NCI-H2081 treated with DMSO at 0.1 percent for 48 hours (cell line): ENCODE results near the gene CENPW.

ENCODE experiments used
- DNase-seq: peaks from one replicate; lab custom pipeline; 2025; lab: John Stamatoyannopoulos, UW

Gene CENPW

GRCh38 chr6:126339796-126340609 lies at the start of gene CENPW:
Gene CENPW, plus strand, starts transcription at chr6:126340115. Its CDS starts 159 bp downstream, at chr6:126340274.
- DNase-seq = peak; percentile 65

GRCh38 chr6:126293891-126294524 lies 45.9 kb upstream of the CENPW start:
- DNase-seq = no peak

DNA sequence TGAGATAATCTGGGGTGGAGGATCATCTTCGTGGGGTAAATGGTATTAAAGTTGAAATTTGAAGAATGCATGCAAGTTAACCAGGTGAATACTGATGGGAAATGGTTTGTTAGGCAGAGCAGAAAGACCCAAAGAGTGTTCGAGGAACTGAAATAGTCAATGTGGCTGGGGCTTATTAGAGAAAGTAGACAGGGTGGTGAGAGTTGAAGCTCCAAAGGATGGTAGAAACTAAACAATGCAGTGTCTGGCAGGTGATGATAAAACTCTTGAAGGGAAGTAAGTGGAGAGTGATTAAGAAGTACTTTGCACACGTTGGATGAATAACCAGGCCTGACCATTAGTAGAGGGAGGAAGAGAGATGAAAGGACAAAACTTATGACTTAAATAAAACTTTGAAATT lies 39.8 kb upstream of the CENPW start:
- no peak for DNase-seq

GRCh38 chr6:126300735-126301134 lies 39.2 kb upstream of the CENPW start:
- DNase-seq = no peak

DNA sequence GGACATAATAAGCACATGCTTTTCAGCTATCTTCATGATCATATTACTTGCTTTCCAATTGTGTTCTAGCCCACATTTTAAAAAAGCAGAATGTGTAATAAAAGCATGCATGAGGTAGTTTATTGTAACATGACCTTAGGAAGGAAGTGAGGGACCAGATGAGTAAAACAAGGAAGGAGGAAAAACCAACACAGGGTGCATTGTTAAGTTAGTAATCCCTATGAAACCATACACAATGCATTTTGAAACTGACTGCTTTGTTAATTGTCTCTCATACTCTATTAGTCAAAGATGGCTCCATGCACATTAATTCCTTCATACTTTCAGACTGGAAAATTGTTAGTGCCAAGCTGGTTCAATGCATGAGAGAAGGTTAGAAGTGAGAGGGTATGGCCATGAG lies 37.7 kb upstream of the CENPW start:
- DNase-seq = no peak

GRCh38 chr6:126307849-126308248 lies 32.1 kb upstream of the CENPW start:
- no peak for DNase-seq

DNA sequence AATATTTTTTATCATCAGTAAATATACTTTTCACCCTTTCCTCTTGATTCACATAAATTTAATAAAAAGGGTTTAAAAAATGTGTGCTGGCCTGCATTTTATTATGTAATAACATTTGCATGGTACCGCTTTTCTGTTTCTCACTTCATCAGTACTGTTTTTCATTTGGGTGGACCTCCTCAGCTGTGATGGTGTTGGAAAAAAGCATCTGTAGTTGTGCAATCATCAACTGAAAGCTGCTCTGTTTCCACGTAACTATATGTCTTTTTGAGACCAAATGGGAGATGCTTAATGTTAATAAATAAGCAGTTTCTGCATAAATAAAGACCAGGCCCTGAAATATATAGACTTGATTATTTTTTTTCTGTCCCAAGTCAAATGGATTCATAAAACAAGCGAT lies 31.6 kb upstream of the CENPW start:
- DNase-seq = no peak

- no peak for DNase-seq
Observed at GRCh38 chr6:126312013-126312665, 27.8 kb upstream of the CENPW start.

DNA sequence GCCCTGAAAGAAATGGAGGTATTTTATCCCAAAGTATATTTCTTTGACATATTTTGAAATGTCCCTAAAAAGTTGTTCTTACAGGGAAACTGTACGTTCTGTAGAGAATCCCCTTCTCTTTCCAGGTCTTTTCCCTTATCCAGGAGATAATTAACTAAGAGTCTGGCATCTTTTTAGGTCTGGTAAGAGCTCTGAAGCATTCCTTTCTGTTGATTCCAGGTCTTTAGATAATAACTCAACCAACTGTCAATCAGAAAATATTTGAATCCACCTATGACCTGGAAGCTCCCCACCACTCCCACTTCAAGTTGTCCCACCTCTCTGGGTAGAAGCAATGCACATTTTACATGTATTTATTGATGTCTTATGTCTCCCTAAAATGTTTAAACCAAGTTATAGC lies 26.0 kb upstream of the CENPW start:
- no peak for DNase-seq

GRCh38 chr6:126318797-126319196 lies 21.1 kb upstream of the CENPW start:
- no peak for DNase-seq

GRCh38 chr6:126333729-126334128 lies 6.2 kb upstream of the CENPW start:
- DNase-seq = no peak

DNA sequence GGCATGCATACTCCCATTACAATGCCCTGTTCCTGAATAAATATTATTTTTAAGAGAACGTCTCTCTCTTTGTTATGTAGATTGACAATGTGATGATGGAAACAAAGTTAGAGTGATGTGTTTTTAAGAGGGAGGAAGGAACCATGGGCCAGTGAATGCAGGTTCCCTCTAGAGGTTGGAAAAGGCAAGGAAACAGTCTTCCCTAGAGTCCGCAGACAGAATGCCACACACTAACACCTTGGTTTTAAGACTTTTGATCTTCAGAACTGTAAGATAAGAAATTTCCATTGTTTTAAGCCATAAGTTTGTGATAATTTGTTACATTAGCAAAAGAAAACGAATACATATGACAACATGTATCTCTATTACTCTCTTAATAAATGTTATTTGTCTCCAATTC lies 4.7 kb upstream of the CENPW start:
- no peak for DNase-seq

GRCh38 chr6:126337323-126337722 lies 2.6 kb upstream of the CENPW start:
- DNase-seq = no peak

DNA sequence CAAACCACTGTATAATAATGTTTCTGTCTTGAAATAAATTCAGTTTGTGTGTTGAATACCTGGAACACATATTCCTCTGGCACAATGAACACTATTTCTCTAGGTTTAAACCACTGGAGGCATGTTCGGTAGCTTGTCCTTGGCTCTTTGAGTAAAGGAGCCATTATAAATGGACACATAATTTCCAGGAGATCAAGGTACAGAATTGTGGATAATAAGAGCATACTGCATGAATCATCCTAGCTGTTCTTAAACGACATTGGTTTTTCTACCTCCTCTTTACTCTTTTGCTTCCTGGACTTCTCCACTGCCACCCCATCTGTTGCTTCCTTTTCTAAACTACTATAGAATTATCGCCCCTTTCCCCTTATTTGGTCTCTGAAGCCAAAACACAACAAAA lies 1.2 kb downstream of the CENPW start:
- DNase-seq = no peak

DNA sequence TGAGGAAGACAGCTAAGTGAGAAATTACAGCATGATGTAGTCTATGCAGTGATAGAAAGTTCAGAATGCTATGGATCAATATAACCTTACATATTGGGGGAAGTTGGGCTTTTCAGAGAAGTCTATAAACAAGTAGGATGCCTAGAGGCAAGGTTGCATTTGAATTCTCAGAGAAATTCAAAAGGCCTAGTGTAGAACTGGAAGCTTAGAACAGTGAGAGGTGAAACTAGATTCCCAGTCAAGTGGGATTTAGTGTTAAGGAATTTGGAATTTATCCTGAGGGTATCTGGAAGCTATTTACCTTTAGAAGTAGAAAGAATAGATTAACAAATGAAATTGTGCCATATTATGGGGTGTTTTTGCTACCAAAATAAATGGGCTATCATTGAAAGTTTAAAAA lies 4.3 kb downstream of the CENPW start:
- DNase-seq = no peak

- DNase-seq = no peak
Observed at GRCh38 chr6:126351960-126352359, 12.0 kb downstream of the CENPW start.

DNA sequence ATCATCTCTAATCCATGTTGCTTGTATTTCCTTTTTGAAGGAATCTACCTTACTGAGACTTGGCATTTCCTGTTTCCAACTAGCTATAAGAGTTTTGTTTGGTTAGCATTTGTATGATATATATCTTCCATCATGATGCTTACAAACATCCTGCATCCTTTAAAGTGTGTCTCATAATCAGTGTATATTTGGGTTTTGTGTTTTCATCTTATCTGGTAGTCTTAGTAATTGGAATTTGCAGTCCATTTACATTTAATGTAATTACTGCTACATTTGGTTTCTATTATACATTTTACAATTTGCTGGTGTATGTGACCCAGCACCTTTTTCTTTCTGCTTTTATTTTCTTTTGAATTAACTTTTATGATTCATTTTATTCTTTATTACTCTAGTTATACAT lies 12.6 kb downstream of the CENPW start:
- no peak for DNase-seq

GRCh38 chr6:126356526-126356925 lies 16.6 kb downstream of the CENPW start:
- no peak for DNase-seq

- no peak for DNase-seq
Observed at GRCh38 chr6:126359936-126360537, 20.1 kb downstream of the CENPW start.

GRCh38 chr6:126361832-126362440 lies 22.0 kb downstream of the CENPW start:
- no peak for DNase-seq

- DNase-seq = no peak
Observed at GRCh38 chr6:126367849-126368248, 27.9 kb downstream of the CENPW start.

- no peak for DNase-seq
Observed at GRCh38 chr6:126372626-126373025, 32.7 kb downstream of the CENPW start.
